HepG2 (cell line): ENCODE data around the gene NAV2.

Experiments
- ASH2L ChIP-seq: fragments of 300-600, 200-600 bp; sonication (generic); IDR thresholded peaks from 2 replicates; pipeline ENCODE4 v1.7.0; 2017; ENCODE audit warnings: low read depth, mild to moderate bottlenecking, moderate library complexity, mixed read lengths, low read length; ENCODE audit not compliant: insufficient read length
- CEBPB ChIP-seq: IDR thresholded peaks from 2 replicates; pipeline ENCODE4 v1.6.1; 2011; ENCODE audit warnings: low read depth, low read length, improper control_type of control experiment, borderline replicate concordance
- FOSL1 ChIP-seq: sonication (generic); formaldehyde crosslinking; IDR thresholded peaks from 2 replicates; pipeline ENCODE4 v1.9.0; 2021; ENCODE audit warnings: missing genetic modification reagents, borderline replicate concordance
- POLR2AphosphoS5 ChIP-seq: IDR thresholded peaks from 2 replicates; pipeline ENCODE4 v1.6.1; 2012; ENCODE audit warnings: low read depth, low read length
- SNAPC2 ChIP-seq: sonication (generic); formaldehyde crosslinking; IDR thresholded peaks from 2 replicates; pipeline ENCODE4 v1.8.1; 2022; ENCODE audit warnings: mild to moderate bottlenecking, missing genetic modification reagents
- ZNF101 ChIP-seq: sonication (generic); formaldehyde crosslinking; IDR thresholded peaks from 2 replicates; pipeline ENCODE4 v1.4.0; 2020; ENCODE audit warnings: mild to moderate bottlenecking, low read depth, missing genetic modification reagents, borderline replicate concordance
- ZNF17 ChIP-seq: sonication (generic); formaldehyde crosslinking; IDR thresholded peaks from 2 replicates; pipeline ENCODE4 v1.5.0; 2020; ENCODE audit warnings: mild to moderate bottlenecking, missing genetic modification reagents
- TF ChIP-seq, protein P1 (sequence below): sonication (generic); formaldehyde crosslinking; conservative IDR thresholded peaks from 2 replicates; pipeline ENCODE4 v1.4.0; 2020; ENCODE audit warnings: missing genetic modification reagents
- TF ChIP-seq, protein P2 (sequence below): sonication (generic); formaldehyde crosslinking; IDR thresholded peaks from 2 replicates; pipeline ENCODE4 v1.5.0; 2020; ENCODE audit warnings: mild to moderate bottlenecking, missing genetic modification reagents
- TF ChIP-seq, protein P3 (sequence below): sonication (generic); formaldehyde crosslinking; IDR thresholded peaks from 2 replicates; pipeline ENCODE4 v1.4.0; 2020; ENCODE audit warnings: missing genetic modification reagents

DNA sequence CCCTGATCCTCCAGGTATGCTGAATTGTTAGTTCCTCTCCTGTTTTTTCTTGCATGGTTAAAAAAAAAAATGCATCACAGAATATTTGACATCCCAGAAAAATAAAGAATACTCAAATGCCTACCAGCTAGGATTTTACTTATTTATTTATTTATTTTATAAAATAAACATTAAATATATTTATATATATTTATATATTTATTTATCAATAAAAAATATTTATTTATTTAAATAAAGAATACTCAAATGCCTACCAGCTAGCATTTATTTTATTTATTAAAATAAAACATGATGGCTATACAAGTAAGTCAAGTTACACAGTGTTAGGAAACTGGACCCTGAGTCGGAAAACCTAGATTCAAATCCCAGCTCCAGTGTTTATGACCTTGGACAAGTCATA, 164.1 kb downstream of the NAV2 start:
- TF ChIP-seq CEBPB (no peak), FOSL1 (CRISPR knock-in tag) (no peak), SNAPC2 (CRISPR knock-in tag) (no peak), ASH2L (no peak), ZNF101 (CRISPR knock-in tag) (no peak), ZNF17 (no peak), POLR2AphosphoS5 (no peak)
- TF ChIP-seq, protein P1, sequence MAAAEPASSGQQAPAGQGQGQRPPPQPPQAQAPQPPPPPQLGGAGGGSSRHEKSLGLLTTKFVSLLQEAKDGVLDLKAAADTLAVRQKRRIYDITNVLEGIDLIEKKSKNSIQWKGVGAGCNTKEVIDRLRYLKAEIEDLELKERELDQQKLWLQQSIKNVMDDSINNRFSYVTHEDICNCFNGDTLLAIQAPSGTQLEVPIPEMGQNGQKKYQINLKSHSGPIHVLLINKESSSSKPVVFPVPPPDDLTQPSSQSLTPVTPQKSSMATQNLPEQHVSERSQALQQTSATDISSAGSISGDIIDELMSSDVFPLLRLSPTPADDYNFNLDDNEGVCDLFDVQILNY (CRISPR knock-in tag): no peak
- TF ChIP-seq, protein P2, sequence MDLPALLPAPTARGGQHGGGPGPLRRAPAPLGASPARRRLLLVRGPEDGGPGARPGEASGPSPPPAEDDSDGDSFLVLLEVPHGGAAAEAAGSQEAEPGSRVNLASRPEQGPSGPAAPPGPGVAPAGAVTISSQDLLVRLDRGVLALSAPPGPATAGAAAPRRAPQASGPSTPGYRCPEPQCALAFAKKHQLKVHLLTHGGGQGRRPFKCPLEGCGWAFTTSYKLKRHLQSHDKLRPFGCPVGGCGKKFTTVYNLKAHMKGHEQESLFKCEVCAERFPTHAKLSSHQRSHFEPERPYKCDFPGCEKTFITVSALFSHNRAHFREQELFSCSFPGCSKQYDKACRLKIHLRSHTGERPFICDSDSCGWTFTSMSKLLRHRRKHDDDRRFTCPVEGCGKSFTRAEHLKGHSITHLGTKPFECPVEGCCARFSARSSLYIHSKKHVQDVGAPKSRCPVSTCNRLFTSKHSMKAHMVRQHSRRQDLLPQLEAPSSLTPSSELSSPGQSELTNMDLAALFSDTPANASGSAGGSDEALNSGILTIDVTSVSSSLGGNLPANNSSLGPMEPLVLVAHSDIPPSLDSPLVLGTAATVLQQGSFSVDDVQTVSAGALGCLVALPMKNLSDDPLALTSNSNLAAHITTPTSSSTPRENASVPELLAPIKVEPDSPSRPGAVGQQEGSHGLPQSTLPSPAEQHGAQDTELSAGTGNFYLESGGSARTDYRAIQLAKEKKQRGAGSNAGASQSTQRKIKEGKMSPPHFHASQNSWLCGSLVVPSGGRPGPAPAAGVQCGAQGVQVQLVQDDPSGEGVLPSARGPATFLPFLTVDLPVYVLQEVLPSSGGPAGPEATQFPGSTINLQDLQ (CRISPR knock-in tag): no peak
- TF ChIP-seq, protein P3, sequence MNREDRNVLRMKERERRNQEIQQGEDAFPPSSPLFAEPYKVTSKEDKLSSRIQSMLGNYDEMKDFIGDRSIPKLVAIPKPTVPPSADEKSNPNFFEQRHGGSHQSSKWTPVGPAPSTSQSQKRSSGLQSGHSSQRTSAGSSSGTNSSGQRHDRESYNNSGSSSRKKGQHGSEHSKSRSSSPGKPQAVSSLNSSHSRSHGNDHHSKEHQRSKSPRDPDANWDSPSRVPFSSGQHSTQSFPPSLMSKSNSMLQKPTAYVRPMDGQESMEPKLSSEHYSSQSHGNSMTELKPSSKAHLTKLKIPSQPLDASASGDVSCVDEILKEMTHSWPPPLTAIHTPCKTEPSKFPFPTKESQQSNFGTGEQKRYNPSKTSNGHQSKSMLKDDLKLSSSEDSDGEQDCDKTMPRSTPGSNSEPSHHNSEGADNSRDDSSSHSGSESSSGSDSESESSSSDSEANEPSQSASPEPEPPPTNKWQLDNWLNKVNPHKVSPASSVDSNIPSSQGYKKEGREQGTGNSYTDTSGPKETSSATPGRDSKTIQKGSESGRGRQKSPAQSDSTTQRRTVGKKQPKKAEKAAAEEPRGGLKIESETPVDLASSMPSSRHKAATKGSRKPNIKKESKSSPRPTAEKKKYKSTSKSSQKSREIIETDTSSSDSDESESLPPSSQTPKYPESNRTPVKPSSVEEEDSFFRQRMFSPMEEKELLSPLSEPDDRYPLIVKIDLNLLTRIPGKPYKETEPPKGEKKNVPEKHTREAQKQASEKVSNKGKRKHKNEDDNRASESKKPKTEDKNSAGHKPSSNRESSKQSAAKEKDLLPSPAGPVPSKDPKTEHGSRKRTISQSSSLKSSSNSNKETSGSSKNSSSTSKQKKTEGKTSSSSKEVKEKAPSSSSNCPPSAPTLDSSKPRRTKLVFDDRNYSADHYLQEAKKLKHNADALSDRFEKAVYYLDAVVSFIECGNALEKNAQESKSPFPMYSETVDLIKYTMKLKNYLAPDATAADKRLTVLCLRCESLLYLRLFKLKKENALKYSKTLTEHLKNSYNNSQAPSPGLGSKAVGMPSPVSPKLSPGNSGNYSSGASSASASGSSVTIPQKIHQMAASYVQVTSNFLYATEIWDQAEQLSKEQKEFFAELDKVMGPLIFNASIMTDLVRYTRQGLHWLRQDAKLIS (CRISPR knock-in tag): no peak
